Uterus (tissue), 2 donors: ENCODE data around the gene TRPM4.

Experiments
- POLR2A ChIP-seq, 2 donors: fragments of 450-650 bp; IDR thresholded peaks; one replicate each; pipeline ENCODE4 v1.6.1; 2016; ENCODE audit warnings: antibody characterized with exemption in 2 of 2, mild to moderate bottlenecking in 1 of 2, moderate library complexity in 1 of 2
- TF ChIP-seq, protein P1 (sequence below), 4 experiments: fragments of 200-600 bp in 2 of 4; fragments of 450-650 bp in 2 of 4; sonication (generic) in 2 of 4; IDR thresholded peaks; one replicate each; pipeline ENCODE4 v1.5.1; 2016 to 2019; ENCODE audit warnings: antibody characterized with exemption in 4 of 4, mild to moderate bottlenecking in 2 of 4, moderate library complexity in 1 of 4

DNA sequence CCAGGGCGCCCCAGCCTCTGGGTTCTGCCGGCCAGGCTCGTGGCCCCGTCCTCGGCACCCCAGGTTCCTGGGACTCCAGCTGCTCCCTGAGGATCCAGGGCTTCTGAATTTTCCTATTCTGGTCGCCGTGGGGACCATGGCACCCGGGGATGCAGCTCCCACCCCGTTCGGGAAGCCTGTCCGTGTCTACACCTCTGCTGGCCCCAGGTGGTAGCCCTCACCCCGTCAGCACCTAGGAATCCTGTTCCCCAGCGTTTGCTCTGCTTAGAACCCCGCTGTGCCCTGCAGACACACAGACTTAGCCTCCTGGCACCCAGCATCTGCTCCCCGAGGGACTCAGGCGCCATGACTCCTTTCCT is 37.3 kb upstream of the TRPM4 start:
- TF ChIP-seq, protein P1, sequence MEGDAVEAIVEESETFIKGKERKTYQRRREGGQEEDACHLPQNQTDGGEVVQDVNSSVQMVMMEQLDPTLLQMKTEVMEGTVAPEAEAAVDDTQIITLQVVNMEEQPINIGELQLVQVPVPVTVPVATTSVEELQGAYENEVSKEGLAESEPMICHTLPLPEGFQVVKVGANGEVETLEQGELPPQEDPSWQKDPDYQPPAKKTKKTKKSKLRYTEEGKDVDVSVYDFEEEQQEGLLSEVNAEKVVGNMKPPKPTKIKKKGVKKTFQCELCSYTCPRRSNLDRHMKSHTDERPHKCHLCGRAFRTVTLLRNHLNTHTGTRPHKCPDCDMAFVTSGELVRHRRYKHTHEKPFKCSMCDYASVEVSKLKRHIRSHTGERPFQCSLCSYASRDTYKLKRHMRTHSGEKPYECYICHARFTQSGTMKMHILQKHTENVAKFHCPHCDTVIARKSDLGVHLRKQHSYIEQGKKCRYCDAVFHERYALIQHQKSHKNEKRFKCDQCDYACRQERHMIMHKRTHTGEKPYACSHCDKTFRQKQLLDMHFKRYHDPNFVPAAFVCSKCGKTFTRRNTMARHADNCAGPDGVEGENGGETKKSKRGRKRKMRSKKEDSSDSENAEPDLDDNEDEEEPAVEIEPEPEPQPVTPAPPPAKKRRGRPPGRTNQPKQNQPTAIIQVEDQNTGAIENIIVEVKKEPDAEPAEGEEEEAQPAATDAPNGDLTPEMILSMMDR (IDR thresholded peaks at IDR 0.05): no peak
- TF ChIP-seq POLR2A (IDR thresholded peaks at IDR 0.05): no peak
